Panc1 (cell line): Measurements from ENCODE around the gene MCEE. TPM values are rescaled to one million over a fixed set of nuclear protein-coding genes. Genes with fewer than 3 reads are reported as not detected.
A peak's percentile ranks its signal among the peaks of the same experiment; 100 is the strongest.

ENCODE experiments used
- ATAC-seq: fragments of 200-7000 bp; cut with Tn5 transposase; 2 replicates; pipeline ENCODE4 v1.9.1; 2020; ENCODE audit warnings: mild to moderate bottlenecking, moderate library complexity
- BruUV-seq: library from RNA; stranded (reverse); fragments of 400-500 nt; replicated peaks from 2 replicates; lab custom pipeline; 2021; lab: Mats Ljungman, UMichigan
- CTCF ChIA-PET: fragments of 300-600 bp; sonication (Branson Sonifier 250); formaldehyde crosslinking; loops from one replicate; lab custom pipeline; 2022; ENCODE audit warnings: antibody characterized with exemption; lab: Charles Lee
- POLR2A ChIA-PET: fragments of 300-600 bp; sonication (Branson Sonifier 250); formaldehyde crosslinking; loops from one replicate; lab custom pipeline; 2022; ENCODE audit warnings: antibody characterized with exemption; lab: Charles Lee
- DNase-seq: peaks from one replicate; pipeline ENCODE4 v3.0.0-alpha.2; 2010; ENCODE audit warnings: low read depth, low spot score
- H3K27ac ChIP-seq: 2 replicates; pipeline ENCODE4 v1.5.1; 2011; ENCODE audit warnings: mild to moderate bottlenecking, low read length, inconsistent platforms
- H3K27me3 ChIP-seq: fragments of 200-500 bp; sonication (Bioruptor generic); 2 replicates; pipeline ENCODE4 v1.6.0; 2014; ENCODE audit warnings: low read length, inconsistent platforms; ENCODE audit not compliant: control insufficient read depth, insufficient read depth
- H3K36me3 ChIP-seq: fragments of 200-500 bp; sonication (Bioruptor generic); 2 replicates; pipeline ENCODE4 v1.5.1; 2014; ENCODE audit warnings: inconsistent platforms, mild to moderate bottlenecking, low read length, moderate library complexity; ENCODE audit not compliant: control insufficient read depth, insufficient read depth
- H3K4me1 ChIP-seq: 2 replicates; pipeline ENCODE4 v1.5.1; 2011; ENCODE audit warnings: inconsistent platforms, mild to moderate bottlenecking, low read length, moderate library complexity; ENCODE audit not compliant: control insufficient read depth, insufficient read depth
- H3K4me3 ChIP-seq, 2 experiments: 2 replicates each; pipeline ENCODE4 v1.5.1; 2011 to 2012; ENCODE audit warnings: low read depth in 2 of 2, low read length in 2 of 2, mild to moderate bottlenecking in 2 of 2, inconsistent platforms in 1 of 2, moderate library complexity in 1 of 2
- H3K9me3 ChIP-seq: fragments of 200-500 bp; sonication (Bioruptor generic); 2 replicates; pipeline ENCODE4 v1.5.1; 2014; ENCODE audit warnings: low read depth, mild to moderate bottlenecking, inconsistent platforms, low read length, moderate library complexity; ENCODE audit not compliant: control insufficient read depth, insufficient read depth
- CTCF ChIP-seq: fragments of 450-650 bp; IDR thresholded peaks from 2 replicates; pipeline ENCODE4 v1.5.1; 2017; ENCODE audit warnings: mild to moderate bottlenecking
- POLR2AphosphoS5 ChIP-seq: IDR thresholded peaks from 2 replicates; pipeline ENCODE4 v1.6.1; 2012; ENCODE audit warnings: mild to moderate bottlenecking, low read depth, low read length, moderate library complexity
- REST ChIP-seq, 2 experiments: IDR thresholded peaks; 2 replicates each; pipeline ENCODE4 v1.6.1; 2011 to 2012; ENCODE audit warnings: low read depth in 2 of 2, control low read depth in 1 of 2, low read length in 1 of 2, mild to moderate bottlenecking in 1 of 2, moderate library complexity in 1 of 2; ENCODE audit not compliant: insufficient read depth in 1 of 2
- SIN3A ChIP-seq: IDR thresholded peaks from 2 replicates; pipeline ENCODE4 v1.6.1; 2012; ENCODE audit warnings: low read depth, mild to moderate bottlenecking, low read length, moderate library complexity, borderline replicate concordance; ENCODE audit not compliant: insufficient read depth
- TCF7L2 ChIP-seq: IDR thresholded peaks from 2 replicates; pipeline ENCODE4 v1.6.1; 2011; ENCODE audit warnings: mild to moderate bottlenecking, low read depth, low read length, inconsistent platforms
- in situ Hi-C: cut with HindIII; loops from 2 replicates; pipeline ENCODE4 v1.10.0; 2016; ENCODE audit warnings: low sequenced_read_pairs, low pct_unique_long_range_greater_than_20kb
- intact Hi-C: fragments of 100-400 bp; cut with micrococcal nuclease; formaldehyde crosslinking; loops from one replicate; pipeline ENCODE4 v1.10.0; 2022; ENCODE audit not compliant: unreplicated experiment
- total RNA-seq: library from RNA; stranded (reverse); gene quantifications from one replicate; pipeline ENCODE4 v1.2.1, GENCODE V29; 2021; ENCODE audit not compliant: unreplicated experiment

MCEE gene
- total RNA-seq, 1 experiment from 2014 or later, result 4.8 TPM

DNA sequence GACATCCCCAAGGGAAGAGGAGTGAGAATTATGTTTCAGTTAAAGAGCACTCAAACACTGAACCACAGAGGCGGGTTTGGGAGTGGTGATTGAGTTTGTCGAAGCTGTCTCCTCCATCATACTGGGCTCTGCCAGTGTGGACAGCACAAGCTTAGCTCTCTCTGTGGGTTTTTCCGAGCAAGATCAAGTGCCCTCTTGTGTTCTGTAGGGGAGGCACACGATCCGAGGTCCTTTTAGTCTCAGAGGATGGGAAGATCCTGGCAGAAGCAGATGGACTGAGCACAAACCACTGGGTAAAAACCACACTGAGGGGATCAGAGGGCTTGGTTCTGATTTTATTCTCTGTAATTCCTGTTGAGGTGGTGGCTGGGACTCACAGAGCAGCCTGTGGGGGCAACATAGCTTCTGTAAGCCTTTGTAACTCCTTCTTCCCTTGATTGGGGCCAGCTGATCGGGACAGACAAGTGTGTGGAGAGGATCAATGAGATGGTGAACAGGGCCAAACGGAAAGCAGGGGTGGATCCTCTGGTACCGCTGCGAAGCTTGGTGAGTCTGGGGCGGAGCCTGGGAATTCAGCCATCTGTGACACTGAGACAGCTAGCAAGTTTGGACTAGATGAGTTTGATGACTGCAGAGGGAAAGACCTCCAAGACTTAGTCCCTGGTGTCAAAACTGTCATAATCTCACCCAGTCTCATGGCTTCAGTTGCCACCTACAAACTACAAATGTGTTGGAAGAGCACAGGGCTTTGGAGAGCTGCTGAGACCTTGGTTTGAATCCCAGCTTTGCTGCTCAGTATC is 59.5 kb downstream of the MCEE start:
- intact Hi-C loops (no loop called here), in situ Hi-C loops (no loop called here)
- POLR2A ChIA-PET, result no interaction called here
- H3K27ac ChIP-seq, result no peak overlapping the region
- CTCF ChIA-PET, result interaction anchor here (0.6 to 0.8 kb wide), 3 partner anchors 137 to 201 kb away, joined by 5 to 8 read pairs (median 5); no protein-coding TSS in a partner anchor
- H3K36me3 ChIP-seq, result no peaks in the 10 kb centered on the region; the same call in 1 of the 2 replicates
- H3K9me3 ChIP-seq, result no peaks in the 10 kb centered on the region
- peaks cover 14% of the 10 kb centered on the region for H3K4me1 ChIP-seq
- ATAC-seq (no peak), DNase-seq (no peak)
- no peak for TF ChIP-seq REST (IDR thresholded peaks at IDR 0.05; ENCODE audit: insufficient read depth in 1 of 2, low read depth in 2 of 2, low read length in 1 of 2)
- no peak for TF ChIP-seq POLR2AphosphoS5
- TF ChIP-seq CTCF, result no peak; the same call in 1 of the 2 replicates
- no peak for TF ChIP-seq SIN3A
- TF ChIP-seq TCF7L2, result no peak
- no peaks in the 10 kb centered on the region for H3K27me3 ChIP-seq
- H3K4me3 ChIP-seq, result no peak overlapping the region
- BruUV-seq, result no TSS peak

- Histone ChIP-seq H3K4me3 (peak overlapping the region; percentile 81), H3K9me3 (no peaks in the 10 kb centered on the region), H3K27me3 (no peaks in the 10 kb centered on the region), H3K36me3 (no peaks in the 10 kb centered on the region; the same call in 1 of the 2 replicates), H3K4me1 (peaks cover 14% of the 10 kb centered on the region), H3K27ac (peak overlapping the region; percentile 94)
- TSS peak; percentile 72 for BruUV-seq
- TF ChIP-seq POLR2AphosphoS5 (no peak), CTCF (no peak), SIN3A (no peak), REST (IDR thresholded peaks at IDR 0.05; ENCODE audit: insufficient read depth in 1 of 2, low read depth in 2 of 2, low read length in 1 of 2) (no peak), TCF7L2 (no peak)
- no peak for ATAC-seq
- POLR2A ChIA-PET, result no interaction called here
- no peak for DNase-seq
- in situ Hi-C loops (no loop called here), intact Hi-C loops (no loop called here)
- CTCF ChIA-PET, result no interaction called here
Measured at GRCh38 chr2:71069376-71069775, 60.7 kb downstream of the MCEE start.
